VCaP (cell line): ENCODE data around the gene PSKH1.

ENCODE experiments used
- H3K27ac ChIP-seq: fragments of 450-650 bp; 2 replicates; pipeline ENCODE4 v1.5.1; 2017
- TF ChIP-seq, protein P1 (sequence below): fragments of 450-650 bp; conservative IDR thresholded peaks from 2 replicates; pipeline ENCODE4 v1.5.1; 2017; ENCODE audit warnings: mild to moderate bottlenecking, moderate library complexity

The PSKH1 gene

DNA sequence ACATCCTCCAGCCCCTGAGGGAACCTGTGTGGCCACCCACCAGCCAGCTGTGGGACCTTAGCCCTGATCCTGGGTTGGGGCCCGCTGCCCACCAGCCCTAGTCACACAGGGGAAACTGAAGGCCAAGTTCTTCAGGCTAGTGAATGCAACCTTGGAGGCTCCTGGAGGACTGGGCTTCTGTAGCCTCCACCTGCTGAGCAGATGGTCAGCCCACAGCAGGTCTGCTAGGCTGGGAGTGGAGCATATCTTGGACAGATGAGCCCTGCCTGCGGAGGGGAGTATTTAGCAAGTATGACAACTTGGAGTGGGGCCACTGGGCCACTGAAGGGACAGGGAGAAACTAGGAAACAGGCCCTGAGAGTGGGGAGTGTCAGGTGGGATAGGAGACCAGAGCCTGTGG, 83.2 kb downstream of the PSKH1 start:
- TF ChIP-seq, protein P1, sequence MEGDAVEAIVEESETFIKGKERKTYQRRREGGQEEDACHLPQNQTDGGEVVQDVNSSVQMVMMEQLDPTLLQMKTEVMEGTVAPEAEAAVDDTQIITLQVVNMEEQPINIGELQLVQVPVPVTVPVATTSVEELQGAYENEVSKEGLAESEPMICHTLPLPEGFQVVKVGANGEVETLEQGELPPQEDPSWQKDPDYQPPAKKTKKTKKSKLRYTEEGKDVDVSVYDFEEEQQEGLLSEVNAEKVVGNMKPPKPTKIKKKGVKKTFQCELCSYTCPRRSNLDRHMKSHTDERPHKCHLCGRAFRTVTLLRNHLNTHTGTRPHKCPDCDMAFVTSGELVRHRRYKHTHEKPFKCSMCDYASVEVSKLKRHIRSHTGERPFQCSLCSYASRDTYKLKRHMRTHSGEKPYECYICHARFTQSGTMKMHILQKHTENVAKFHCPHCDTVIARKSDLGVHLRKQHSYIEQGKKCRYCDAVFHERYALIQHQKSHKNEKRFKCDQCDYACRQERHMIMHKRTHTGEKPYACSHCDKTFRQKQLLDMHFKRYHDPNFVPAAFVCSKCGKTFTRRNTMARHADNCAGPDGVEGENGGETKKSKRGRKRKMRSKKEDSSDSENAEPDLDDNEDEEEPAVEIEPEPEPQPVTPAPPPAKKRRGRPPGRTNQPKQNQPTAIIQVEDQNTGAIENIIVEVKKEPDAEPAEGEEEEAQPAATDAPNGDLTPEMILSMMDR = no peak
- no peak overlapping the region for H3K27ac ChIP-seq

DNA sequence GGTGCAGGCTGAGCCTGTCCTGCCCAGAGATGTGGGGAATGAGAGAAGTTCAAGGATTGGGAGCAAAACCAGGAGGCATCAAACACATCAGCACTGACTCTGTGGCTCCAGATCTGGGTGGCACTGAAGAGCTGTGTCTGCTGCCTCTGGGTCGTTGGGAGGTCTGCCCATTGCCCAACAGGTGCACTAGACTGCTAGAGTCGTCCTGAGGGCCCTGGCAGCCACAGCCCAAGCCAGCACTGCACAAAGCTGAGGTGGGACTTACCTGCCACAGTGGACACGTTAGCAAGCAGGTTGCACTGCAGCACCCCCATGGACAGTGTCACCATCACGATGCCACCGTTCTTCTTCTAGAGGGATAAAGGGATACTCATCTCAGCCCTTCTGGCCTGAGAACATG, 84.0 kb downstream of the PSKH1 start:
- H3K27ac ChIP-seq = no peak overlapping the region
- TF ChIP-seq, protein P1 = no peak

DNA sequence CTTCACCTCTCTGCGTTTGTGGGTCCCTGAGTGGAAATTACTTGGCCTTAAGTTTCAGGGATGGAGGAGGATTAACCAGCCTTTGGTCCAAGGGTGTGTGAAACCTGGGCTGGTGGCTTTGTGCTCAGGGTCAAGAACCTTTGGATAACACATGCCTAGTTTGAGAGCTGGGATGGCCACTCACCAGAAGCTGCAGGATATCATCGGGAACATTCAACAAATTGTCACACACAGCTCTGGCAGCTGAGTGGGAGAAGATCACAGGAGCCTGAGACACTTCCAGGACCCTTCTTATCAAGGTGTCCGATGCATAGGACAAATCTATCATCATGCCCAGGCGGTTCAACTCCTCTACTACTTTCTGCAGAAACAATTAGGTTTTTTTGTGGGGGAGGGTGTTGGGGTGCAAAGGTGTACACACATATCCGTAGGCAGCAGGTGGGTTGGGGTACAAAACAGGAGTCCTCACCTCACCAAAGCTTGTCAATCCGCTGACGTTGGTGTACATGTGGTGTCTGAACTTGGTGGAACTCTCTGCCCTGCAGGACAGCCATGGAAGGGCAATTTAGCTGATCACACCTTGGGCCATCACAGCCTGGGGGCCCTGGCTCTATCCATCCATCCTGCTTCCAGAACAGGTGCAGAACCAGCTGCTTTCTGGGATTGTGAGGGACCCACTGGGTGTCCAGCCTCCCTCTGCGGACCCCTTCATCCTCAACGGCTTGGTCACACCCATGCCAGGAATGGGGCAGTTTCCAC, 84.6 kb downstream of the PSKH1 start:
- TF ChIP-seq, protein P1 = no peak
- no peak overlapping the region for H3K27ac ChIP-seq
